ENCODE results near the gene MYH7. TPM values are rescaled to one million over a fixed set of nuclear protein-coding genes. Genes with fewer than 3 reads are reported as not detected.

The MYH7 gene
- polyA plus RNA-seq, 1 donor (not counting 4 experiments of a cell fraction or from before 2014, with no cell fraction given): not detected

- DNase-seq (ENCODE audit: low read depth, low spot score) (no peak), FAIRE-seq (no peak)
- Histone ChIP-seq H3K27ac (ENCODE audit: control insufficient read depth, insufficient read depth, low read length) (no peak overlapping the region), H3K27me3 (ENCODE audit: control insufficient read depth, extremely low read depth, insufficient read depth, low read length) (no peaks in the 10 kb centered on the region), H3K36me3 (ENCODE audit: control insufficient read depth in 2 of 2, extremely low read depth in 1 of 2, insufficient read depth in 2 of 2, low read length in 2 of 2) (no peaks in the 10 kb centered on the region), H3K9ac (ENCODE audit: control insufficient read depth, extremely low read depth, insufficient read depth, low read length) (no peak overlapping the region), H3K4me3 (ENCODE audit: control insufficient read depth in 2 of 3, extremely low read depth in 1 of 3, insufficient read depth in 2 of 3, low read depth in 1 of 3, low read length in 3 of 3) (no peak overlapping the region), H3K4me2 (ENCODE audit: control insufficient read depth, extremely low read depth, insufficient read depth, low read depth, low read length) (no peak overlapping the region), H4K20me1 (ENCODE audit: control insufficient read depth, extremely low read depth, insufficient read depth, low read length) (no peaks in the 10 kb centered on the region), H3K79me2 (ENCODE audit: control insufficient read depth, insufficient read depth, low read length) (no peaks in the 10 kb centered on the region), H3K4me1 (ENCODE audit: control insufficient read depth, extremely low read depth, insufficient read depth, low read length) (peaks cover 2% of the 10 kb centered on the region), H3K9me1 (ENCODE audit: control insufficient read depth, extremely low read depth, insufficient read depth, low read length) (no peaks in the 10 kb centered on the region), H3K9me3 (ENCODE audit: control insufficient read depth, low read depth, low read length) (no peaks in the 10 kb centered on the region), H2AFZ (ENCODE audit: control insufficient read depth, low read length) (no peak overlapping the region)
- TF ChIP-seq EZH2 (IDR thresholded peaks at IDR 0.05; ENCODE audit: low read length): no peak
- TF ChIP-seq, protein P1, sequence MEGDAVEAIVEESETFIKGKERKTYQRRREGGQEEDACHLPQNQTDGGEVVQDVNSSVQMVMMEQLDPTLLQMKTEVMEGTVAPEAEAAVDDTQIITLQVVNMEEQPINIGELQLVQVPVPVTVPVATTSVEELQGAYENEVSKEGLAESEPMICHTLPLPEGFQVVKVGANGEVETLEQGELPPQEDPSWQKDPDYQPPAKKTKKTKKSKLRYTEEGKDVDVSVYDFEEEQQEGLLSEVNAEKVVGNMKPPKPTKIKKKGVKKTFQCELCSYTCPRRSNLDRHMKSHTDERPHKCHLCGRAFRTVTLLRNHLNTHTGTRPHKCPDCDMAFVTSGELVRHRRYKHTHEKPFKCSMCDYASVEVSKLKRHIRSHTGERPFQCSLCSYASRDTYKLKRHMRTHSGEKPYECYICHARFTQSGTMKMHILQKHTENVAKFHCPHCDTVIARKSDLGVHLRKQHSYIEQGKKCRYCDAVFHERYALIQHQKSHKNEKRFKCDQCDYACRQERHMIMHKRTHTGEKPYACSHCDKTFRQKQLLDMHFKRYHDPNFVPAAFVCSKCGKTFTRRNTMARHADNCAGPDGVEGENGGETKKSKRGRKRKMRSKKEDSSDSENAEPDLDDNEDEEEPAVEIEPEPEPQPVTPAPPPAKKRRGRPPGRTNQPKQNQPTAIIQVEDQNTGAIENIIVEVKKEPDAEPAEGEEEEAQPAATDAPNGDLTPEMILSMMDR (optimal IDR thresholded peaks at IDR 0.05 in 1 of 3, IDR thresholded peaks at IDR 0.05 in 1 of 3, conservative IDR thresholded peaks at IDR 0.05 in 1 of 3; ENCODE audit: extremely low read depth in 1 of 3, insufficient read depth in 2 of 3, low read length in 3 of 3): no peak
- dilution Hi-C loops (cut with MboI; ENCODE audit: extremely low pct_ligation_motif_present, low sequenced_read_pairs): no loop called here
Measured at GRCh38 chr14:23371865-23372264, 63.6 kb downstream of the MYH7 start.

DNA sequence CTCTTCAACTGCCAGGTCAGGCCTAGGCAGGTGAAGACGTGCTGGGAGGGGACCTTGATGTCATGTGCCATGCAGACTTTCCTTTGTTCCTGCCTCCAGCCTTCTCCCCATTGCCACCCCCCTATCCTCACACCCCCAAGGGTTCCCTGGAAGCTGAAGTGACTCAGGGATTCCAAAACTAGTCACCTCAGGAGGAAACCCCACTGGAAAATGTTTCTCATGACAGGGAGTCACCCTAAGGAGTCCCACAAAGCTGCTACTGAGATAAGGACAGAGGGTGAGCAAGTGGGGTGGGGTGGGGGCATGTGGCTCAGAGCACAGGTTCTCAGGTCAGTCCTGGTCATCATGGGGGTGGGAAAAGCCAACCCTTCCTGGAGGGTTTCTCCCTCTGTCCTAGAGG lies 65.2 kb downstream of the MYH7 start:
- no peak overlapping the region for H3K4me3 ChIP-seq (ENCODE audit: control insufficient read depth in 2 of 3, extremely low read depth in 1 of 3, insufficient read depth in 2 of 3, low read depth in 1 of 3, low read length in 3 of 3)
- H3K9ac ChIP-seq (ENCODE audit: control insufficient read depth, extremely low read depth, insufficient read depth, low read length): no peak overlapping the region
- peaks cover 12% of the 10 kb centered on the region for H3K4me1 ChIP-seq (ENCODE audit: control insufficient read depth, extremely low read depth, insufficient read depth, low read length)
- no peaks in the 10 kb centered on the region for H4K20me1 ChIP-seq (ENCODE audit: control insufficient read depth, extremely low read depth, insufficient read depth, low read length)
- no peak for DNase-seq (ENCODE audit: low read depth, low spot score)
- dilution Hi-C loops (cut with MboI; ENCODE audit: extremely low pct_ligation_motif_present, low sequenced_read_pairs): no loop called here
- H2AFZ ChIP-seq (ENCODE audit: control insufficient read depth, low read length): no peak overlapping the region
- H3K79me2 ChIP-seq (ENCODE audit: control insufficient read depth, insufficient read depth, low read length): no peaks in the 10 kb centered on the region
- no peak overlapping the region for H3K27ac ChIP-seq (ENCODE audit: control insufficient read depth, insufficient read depth, low read length)
- no peaks in the 10 kb centered on the region for H3K36me3 ChIP-seq (ENCODE audit: control insufficient read depth in 2 of 2, extremely low read depth in 1 of 2, insufficient read depth in 2 of 2, low read length in 2 of 2)
- FAIRE-seq: no peak
- H3K27me3 ChIP-seq (ENCODE audit: control insufficient read depth, extremely low read depth, insufficient read depth, low read length): no peaks in the 10 kb centered on the region
- H3K4me2 ChIP-seq (ENCODE audit: control insufficient read depth, extremely low read depth, insufficient read depth, low read depth, low read length): no peak overlapping the region
- no peak for TF ChIP-seq EZH2 (IDR thresholded peaks at IDR 0.05; ENCODE audit: low read length)
- TF ChIP-seq, protein P1 (optimal IDR thresholded peaks at IDR 0.05 in 1 of 3, IDR thresholded peaks at IDR 0.05 in 1 of 3, conservative IDR thresholded peaks at IDR 0.05 in 1 of 3; ENCODE audit: extremely low read depth in 1 of 3, insufficient read depth in 2 of 3, low read length in 3 of 3): no peak
- H3K9me1 ChIP-seq (ENCODE audit: control insufficient read depth, extremely low read depth, insufficient read depth, low read length): no peaks in the 10 kb centered on the region
- H3K9me3 ChIP-seq (ENCODE audit: control insufficient read depth, low read depth, low read length): no peaks in the 10 kb centered on the region
